GM12801 (cell line): ENCODE results near the gene TAF5L.

Experiments used
- CTCF ChIP-seq: IDR thresholded peaks from one replicate; pipeline ENCODE4 v1.5.1; 2011; ENCODE audit warnings: control low read depth; ENCODE audit not compliant: insufficient read length; ENCODE audit errors: extremely low read depth

TAF5L gene

GRCh38 chr1:229625915-229626831, at the start of gene TAF5L, which contains the start of gene URB2:
Gene TAF5L, minus strand, starts transcription at chr1:229626122. Its CDS starts 11,640 bp downstream, at chr1:229614482.
Gene URB2, plus strand, starts transcription at chr1:229626247. Its CDS starts 1,387 bp downstream, at chr1:229627634.
- no peak for TF ChIP-seq CTCF

- TF ChIP-seq CTCF = no peak
Observed at GRCh38 chr1:229675396-229675795, 49.5 kb upstream of the TAF5L start.

- no peak for TF ChIP-seq CTCF
Observed at GRCh38 chr1:229674042-229674441, 48.1 kb upstream of the TAF5L start.

- TF ChIP-seq CTCF = no peak
Observed at GRCh38 chr1:229672246-229672645, 46.3 kb upstream of the TAF5L start.

GRCh38 chr1:229671310-229671709, 45.4 kb upstream of the TAF5L start:
- TF ChIP-seq CTCF = no peak

GRCh38 chr1:229669333-229669732, 43.4 kb upstream of the TAF5L start:
- TF ChIP-seq CTCF = no peak

- TF ChIP-seq CTCF = no peak
Observed at GRCh38 chr1:229666585-229666984, 40.7 kb upstream of the TAF5L start.
